DMS114 treated with DMSO at 0.1 percent for 48 hours (cell line): ENCODE data around the gene IGSF11.
"Not testable (repeated sequence)": the region's sequence is repeated elsewhere in the genome, so short reads cannot be mapped to it uniquely, and the experiment has no call there.

Experiments used
- DNase-seq: peaks from one replicate; lab custom pipeline; 2025; ENCODE audit not compliant: unreplicated experiment; lab: John Stamatoyannopoulos, UW

The IGSF11 gene

GRCh38 chr3:118889691-118890090 lies 145.0 kb downstream of the IGSF11 start:
- DNase-seq = no peak

DNA sequence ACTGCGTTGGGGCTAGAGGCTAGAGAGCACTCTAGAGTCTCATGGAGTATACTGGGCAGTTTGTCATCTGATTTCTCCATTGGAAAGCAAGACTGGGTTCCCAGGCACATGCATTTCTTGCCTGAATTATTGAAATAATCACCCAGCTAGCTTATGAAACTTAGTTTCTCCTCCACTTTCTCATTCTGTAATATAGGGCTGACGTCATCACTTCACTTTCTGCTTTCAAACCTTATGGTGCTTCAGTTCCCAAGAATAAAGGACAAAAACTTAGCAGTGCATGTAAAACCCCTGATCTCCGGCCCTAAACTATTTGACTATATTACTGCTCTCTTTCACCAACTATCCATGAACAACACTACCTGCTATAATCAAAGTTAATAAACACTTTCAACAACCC lies 147.9 kb downstream of the IGSF11 start:
- no peak for DNase-seq

GRCh38 chr3:118884748-118885206 lies 149.9 kb downstream of the IGSF11 start:
- DNase-seq = peak; percentile 19

- DNase-seq = peak; percentile 34
These were observed 152.2 kb downstream of the IGSF11 start for GRCh38 chr3:118882353-118882947.

- DNase-seq = no peak
These were observed 166.6 kb downstream of the IGSF11 start for GRCh38 chr3:118868051-118868450.

DNA sequence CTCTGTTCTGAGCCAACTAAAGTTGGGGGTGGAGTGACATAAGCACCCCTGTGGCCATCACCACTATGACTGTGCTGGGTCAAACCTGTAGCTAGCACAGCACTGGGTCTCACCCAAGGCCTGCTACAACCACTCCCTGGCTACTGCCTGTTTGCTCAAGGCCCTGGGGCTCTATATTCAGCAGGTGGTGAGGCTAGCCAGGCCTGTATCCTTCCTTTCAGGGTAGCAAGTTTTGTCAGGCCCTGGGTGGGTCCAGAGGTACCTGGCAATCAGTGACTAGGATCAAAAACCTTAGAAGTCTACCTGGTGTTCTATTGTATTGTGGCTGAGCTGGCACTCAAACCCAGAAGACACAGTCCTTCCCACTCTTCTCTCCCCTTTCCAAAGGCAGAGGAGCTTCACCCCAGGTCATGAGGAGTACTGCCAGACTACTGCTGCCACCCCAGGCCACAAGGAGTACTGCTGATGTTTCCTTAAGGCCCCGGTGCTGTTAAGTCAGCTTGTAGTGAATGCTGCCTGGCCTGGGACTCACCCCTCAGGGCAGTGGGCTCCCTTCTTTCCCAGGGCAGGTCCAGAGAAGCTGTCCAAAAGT lies 170.8 kb downstream of the IGSF11 start:
- DNase-seq = no peak

DNA sequence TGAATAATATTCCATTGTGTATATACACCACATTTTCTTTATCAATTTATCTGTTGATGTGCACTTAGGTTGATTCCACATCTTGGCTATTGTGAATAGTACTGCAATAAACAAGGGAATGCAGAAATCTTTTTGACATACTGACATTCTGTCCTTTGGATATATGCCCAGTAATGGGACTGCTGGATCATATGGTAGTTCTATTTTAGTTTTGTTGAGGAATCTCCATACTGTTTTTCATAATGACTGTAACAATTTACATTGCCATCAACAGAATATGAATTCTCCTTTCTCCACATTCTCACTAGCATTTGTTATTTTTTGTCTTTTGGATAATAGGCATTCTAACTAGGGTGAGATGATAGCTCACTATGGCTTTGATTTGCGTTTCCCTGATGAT lies 174.7 kb downstream of the IGSF11 start:
- DNase-seq = no peak

DNA sequence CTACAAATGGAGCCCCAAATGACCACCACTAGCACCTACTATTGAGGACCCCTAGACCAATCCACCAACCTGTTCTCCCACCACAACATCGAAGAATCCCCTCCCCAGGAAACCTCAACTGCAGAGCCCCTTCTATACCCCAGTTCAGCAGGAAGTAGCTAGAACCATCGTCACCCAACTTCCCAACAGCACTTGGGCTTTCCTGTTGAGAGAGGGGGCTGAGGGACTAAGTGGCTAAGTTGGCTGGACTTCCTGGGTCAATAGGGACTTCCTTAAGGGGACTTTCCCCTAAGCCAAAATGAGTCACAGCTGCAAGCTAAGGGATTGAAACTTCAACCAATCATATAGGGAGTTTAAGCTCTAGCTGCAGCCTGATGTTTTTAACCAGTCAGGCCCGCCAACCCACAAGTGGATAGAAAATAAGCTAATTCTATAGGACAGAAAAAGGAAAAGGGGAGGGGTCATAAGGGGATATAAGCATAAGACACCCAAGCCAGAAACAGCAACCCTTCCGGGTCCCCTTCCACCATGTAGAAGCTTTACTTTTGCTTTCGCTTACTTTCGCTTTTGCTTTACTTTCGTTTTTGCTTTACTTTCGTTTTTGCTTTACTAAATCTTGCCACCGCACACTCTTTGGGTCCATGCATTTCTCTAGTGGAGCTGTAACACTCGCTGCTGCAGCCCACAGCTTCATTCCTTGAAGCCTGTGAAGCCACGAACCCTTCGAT lies 183.0 kb downstream of the IGSF11 start:
- not testable (repeated sequence) for DNase-seq

GRCh38 chr3:118850687-118851086 lies 184.0 kb downstream of the IGSF11 start:
- no peak for DNase-seq
